ENCODE results near the gene AMPD3. TPM values are rescaled to one million over a fixed set of nuclear protein-coding genes. Genes with fewer than 3 reads are reported as not detected.
A peak's percentile ranks its signal among the peaks of the same experiment; 100 is the strongest.

Gene AMPD3
- 10 to 100 TPM; 31.1 to 34.2 TPM for total RNA-seq

DNA sequence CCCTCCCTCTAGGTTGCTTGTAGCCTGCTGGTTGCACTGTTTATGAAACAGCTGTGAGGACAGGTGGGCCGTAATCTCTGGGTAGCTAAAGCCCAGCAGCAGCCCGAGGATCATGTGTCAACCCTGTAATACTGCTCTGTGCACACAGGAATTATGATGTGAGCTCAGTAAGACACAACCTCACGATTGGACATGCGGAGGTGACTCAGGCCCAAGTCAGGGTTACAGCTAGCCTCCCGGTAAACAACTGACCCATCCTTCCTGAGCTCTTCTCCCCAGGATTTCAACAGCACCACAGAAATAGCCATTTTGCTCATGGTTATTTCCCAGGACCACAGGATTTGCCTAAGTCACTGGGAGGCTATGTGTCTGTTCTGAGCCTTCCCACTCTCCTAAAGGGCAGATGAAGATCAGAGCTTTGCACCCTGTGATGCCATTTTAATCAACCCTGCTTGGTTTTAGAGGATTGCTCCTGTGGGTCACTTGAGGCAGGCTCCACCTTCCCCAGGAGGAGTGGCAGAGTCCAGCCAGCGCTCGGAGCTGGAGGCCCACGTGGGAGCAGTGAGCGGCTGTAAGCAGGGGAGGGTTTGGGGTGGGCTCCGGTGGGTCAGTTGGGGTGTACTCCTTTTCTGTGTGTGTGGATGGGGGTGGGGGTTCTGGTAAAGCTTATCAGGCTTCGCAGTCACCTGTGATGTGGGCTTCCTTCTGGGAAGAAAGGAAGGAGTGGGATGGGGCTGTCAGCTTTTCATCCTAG, at the start of gene AMPD3:
TSS of gene AMPD3 (plus strand) at position 387 of the 754 bp plus-strand sequence. CDS start 6,256 bp downstream, outside the sequence.
- ChIA-PET CTCF (interaction anchor here (1.2 to 6.4 kb wide), 7 partner anchors 8 to 199 kb away, joined by 3 to 40 read pairs (median 7); partner anchors contain the start of gene RNF141), POLR2A (interaction anchor here (0.6 to 5.8 kb wide), 9 partner anchors 8 to 296 kb away, joined by 3 to 30 read pairs (median 4); partner anchors contain the start of gene CTR9)
- Mint-ChIP-seq H3K36me3 (ENCODE audit: low read depth) (peaks cover 14% of the 10 kb centered on the region), H3K27me3 (no peaks in the 10 kb centered on the region), H3K4me3 (peak within 1 kb of the TSS; percentile 91), H3K4me1 (ENCODE audit: low read depth) (peaks cover 78% of the 10 kb centered on the region), H3K9me3 (no peaks in the 10 kb centered on the region), H3K27ac (peak within 1 kb of the TSS; percentile 97)
- intact Hi-C loops (cut with micrococcal nuclease): loop anchor here (5.0 kb wide), 1 partner anchor 82 kb away; no protein-coding TSS in a partner anchor
- ATAC-seq (peak; percentile 5), DNase-seq (peak; percentile 61)
- TF ChIP-seq, protein P1, sequence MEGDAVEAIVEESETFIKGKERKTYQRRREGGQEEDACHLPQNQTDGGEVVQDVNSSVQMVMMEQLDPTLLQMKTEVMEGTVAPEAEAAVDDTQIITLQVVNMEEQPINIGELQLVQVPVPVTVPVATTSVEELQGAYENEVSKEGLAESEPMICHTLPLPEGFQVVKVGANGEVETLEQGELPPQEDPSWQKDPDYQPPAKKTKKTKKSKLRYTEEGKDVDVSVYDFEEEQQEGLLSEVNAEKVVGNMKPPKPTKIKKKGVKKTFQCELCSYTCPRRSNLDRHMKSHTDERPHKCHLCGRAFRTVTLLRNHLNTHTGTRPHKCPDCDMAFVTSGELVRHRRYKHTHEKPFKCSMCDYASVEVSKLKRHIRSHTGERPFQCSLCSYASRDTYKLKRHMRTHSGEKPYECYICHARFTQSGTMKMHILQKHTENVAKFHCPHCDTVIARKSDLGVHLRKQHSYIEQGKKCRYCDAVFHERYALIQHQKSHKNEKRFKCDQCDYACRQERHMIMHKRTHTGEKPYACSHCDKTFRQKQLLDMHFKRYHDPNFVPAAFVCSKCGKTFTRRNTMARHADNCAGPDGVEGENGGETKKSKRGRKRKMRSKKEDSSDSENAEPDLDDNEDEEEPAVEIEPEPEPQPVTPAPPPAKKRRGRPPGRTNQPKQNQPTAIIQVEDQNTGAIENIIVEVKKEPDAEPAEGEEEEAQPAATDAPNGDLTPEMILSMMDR (IDR thresholded peaks at IDR 0.05): no peak

DNA sequence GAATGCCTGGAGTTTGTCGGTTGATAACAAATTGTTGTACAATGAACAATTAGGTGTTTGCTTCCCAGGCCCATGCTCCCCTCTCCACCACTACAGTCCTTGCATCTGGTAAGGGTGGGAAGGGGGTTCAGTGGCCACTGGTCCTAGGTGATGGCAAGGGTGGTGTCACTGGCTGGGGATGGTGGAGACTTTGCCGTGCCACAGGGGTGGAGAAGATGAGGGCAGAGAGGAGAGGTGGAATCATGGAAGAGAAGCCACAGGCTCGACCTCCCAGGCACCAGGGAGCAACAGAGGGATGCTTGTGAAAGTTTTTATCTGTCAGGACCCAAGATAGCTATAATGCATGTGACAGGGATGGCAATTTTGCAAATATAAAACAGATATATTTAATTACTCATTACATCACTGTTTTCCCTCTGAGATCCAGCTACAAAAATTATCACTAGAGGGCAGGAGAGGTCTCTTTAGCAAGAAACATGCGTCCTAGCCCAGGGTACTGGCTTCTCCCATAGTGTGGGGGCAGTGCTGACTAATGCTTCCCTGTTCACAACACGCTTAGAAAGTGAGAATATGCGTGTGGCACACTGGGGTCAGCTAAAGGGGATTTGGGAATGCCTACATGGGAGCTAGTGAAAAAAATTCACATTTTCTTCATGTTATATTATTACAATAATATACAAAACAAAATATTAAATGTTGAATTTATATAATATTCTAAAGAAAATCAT, 49.0 kb upstream of the AMPD3 start:
- Mint-ChIP-seq H3K9me3 (no peaks in the 10 kb centered on the region), H3K27me3 (no peaks in the 10 kb centered on the region), H3K27ac (no peak overlapping the region), H3K4me3 (no peak overlapping the region), H3K4me1 (ENCODE audit: low read depth) (peaks cover 10% of the 10 kb centered on the region), H3K36me3 (ENCODE audit: low read depth) (no peaks in the 10 kb centered on the region)
- peak; percentile 69 for DNase-seq
- ATAC-seq: peak; percentile 92
- ChIA-PET CTCF (interaction anchor here (0.6 to 3.3 kb wide), 43 partner anchors 8 to 1484 kb away, joined by 3 to 39 read pairs (median 4); partner anchors contain the start of genes AMPD3, IRAG1 and RNF141), POLR2A (no interaction called here)
- TF ChIP-seq, protein P1 (IDR thresholded peaks at IDR 0.05): peak; percentile 70
- intact Hi-C loops (cut with micrococcal nuclease): loop anchor here (2.0 kb wide), 1 partner anchor 243 kb away; no protein-coding TSS in a partner anchor

DNA sequence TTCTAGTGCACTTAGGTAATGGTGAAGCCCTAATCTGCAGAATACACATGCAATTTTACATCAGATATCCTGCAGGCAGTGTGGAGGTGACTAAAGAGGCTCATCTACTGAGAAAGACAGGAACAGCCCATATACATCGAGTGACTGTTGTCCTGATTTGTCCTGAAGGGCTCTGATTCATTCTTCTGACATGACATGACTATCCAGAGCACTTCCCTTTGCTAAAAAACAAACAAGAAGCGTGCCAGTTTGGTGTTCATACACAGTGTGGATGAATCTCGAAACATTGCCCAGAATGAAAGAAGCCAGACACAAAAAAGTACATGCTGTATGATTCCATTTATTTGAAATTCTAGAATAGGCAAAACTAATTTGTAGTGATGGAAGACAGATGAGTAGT, 48.0 kb upstream of the AMPD3 start:
- ChIA-PET CTCF (interaction anchor here (0.7 to 3.3 kb wide), 21 partner anchors 9 to 368 kb away, joined by 3 to 39 read pairs (median 6); partner anchors contain the start of gene RNF141), POLR2A (no interaction called here)
- no peaks in the 10 kb centered on the region for H3K9me3 Mint-ChIP-seq
- no peaks in the 10 kb centered on the region for H3K36me3 Mint-ChIP-seq (ENCODE audit: low read depth)
- TF ChIP-seq, protein P1 (IDR thresholded peaks at IDR 0.05): no peak
- H3K27me3 Mint-ChIP-seq: no peaks in the 10 kb centered on the region
- H3K27ac Mint-ChIP-seq: no peak overlapping the region
- no peak overlapping the region for H3K4me3 Mint-ChIP-seq
- intact Hi-C loops (cut with micrococcal nuclease): loop anchor here (2.0 kb wide), 1 partner anchor 242 kb away; no protein-coding TSS in a partner anchor
- ATAC-seq (no peak), DNase-seq (no peak)
- H3K4me1 Mint-ChIP-seq (ENCODE audit: low read depth): peaks cover 10% of the 10 kb centered on the region

DNA sequence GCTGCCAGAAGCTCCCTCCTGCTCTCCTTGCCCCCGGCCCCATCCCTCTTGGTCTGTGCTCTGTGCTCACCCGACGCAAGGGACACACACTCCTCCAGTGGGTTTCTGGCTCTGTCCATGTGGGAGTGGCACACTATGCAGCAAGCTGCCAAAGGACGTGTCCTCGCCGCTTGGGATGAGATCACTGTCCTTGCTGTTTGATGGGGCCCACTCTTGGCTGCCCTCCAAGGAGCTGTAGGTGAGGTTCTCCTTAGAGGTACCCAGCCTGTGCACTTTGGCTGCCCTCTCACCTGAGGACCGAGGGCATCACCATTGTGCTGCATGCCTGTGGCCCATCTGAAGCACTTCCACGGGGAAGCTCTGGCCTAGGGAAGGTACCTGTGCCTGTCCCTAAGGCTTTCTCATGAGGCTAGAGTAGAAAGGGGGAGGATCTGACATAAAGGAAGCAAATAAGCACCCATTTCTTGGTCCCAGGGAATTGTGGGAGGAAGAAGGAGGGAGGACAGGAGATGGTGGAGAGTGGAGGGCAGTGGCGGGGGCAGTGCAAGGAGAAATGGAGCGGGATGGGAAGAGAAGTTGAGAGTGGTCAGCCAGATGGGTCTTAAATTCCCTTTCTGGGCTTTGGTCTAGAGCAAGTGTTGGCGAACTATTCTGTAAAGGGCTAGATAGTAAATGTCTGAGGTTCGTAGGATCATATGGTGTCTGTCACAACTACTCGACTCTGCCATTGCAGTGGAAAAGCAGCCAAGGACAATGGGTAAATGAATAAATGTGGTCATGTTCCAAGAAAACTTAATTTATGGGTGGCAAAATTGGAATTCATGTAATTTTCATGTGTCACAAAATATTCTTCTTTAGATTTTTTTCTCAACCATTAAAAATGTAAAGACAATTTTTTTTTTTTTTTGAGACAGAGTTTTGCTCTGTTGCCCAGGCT, 47.0 kb upstream of the AMPD3 start:
- CTCF ChIA-PET: interaction anchor here (0.9 to 1.6 kb wide), 4 partner anchors 11 to 327 kb away, joined by 3 to 7 read pairs (median 4); partner anchors contain the start of gene RNF141
- H3K36me3 Mint-ChIP-seq (ENCODE audit: low read depth): no peaks in the 10 kb centered on the region
- intact Hi-C loops (cut with micrococcal nuclease): loop anchor here (2.0 kb wide), 1 partner anchor 241 kb away; no protein-coding TSS in a partner anchor

More for the DNA sequence above, 47.0 kb upstream of the AMPD3 start:
- no peak for ATAC-seq
- POLR2A ChIA-PET: no interaction called here
- TF ChIP-seq, protein P1 (IDR thresholded peaks at IDR 0.05): no peak
- DNase-seq: no peak
- Mint-ChIP-seq H3K4me3 (no peak overlapping the region), H3K4me1 (ENCODE audit: low read depth) (peaks cover 10% of the 10 kb centered on the region), H3K27ac (no peak overlapping the region), H3K9me3 (no peaks in the 10 kb centered on the region), H3K27me3 (no peaks in the 10 kb centered on the region)
